Measurements from ENCODE around the gene RASSF7. TPM values are rescaled to one million over a fixed set of nuclear protein-coding genes. Genes with fewer than 3 reads are reported as not detected.
"Not testable (repeated sequence)": the region's sequence is repeated elsewhere in the genome, so short reads cannot be mapped to it uniquely, and the experiment has no call there.

The RASSF7 gene, protein sequence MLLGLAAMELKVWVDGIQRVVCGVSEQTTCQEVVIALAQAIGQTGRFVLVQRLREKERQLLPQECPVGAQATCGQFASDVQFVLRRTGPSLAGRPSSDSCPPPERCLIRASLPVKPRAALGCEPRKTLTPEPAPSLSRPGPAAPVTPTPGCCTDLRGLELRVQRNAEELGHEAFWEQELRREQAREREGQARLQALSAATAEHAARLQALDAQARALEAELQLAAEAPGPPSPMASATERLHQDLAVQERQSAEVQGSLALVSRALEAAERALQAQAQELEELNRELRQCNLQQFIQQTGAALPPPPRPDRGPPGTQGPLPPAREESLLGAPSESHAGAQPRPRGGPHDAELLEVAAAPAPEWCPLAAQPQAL
- total RNA-seq, result 21.3 and 25.2 TPM in 2 replicates

DNA sequence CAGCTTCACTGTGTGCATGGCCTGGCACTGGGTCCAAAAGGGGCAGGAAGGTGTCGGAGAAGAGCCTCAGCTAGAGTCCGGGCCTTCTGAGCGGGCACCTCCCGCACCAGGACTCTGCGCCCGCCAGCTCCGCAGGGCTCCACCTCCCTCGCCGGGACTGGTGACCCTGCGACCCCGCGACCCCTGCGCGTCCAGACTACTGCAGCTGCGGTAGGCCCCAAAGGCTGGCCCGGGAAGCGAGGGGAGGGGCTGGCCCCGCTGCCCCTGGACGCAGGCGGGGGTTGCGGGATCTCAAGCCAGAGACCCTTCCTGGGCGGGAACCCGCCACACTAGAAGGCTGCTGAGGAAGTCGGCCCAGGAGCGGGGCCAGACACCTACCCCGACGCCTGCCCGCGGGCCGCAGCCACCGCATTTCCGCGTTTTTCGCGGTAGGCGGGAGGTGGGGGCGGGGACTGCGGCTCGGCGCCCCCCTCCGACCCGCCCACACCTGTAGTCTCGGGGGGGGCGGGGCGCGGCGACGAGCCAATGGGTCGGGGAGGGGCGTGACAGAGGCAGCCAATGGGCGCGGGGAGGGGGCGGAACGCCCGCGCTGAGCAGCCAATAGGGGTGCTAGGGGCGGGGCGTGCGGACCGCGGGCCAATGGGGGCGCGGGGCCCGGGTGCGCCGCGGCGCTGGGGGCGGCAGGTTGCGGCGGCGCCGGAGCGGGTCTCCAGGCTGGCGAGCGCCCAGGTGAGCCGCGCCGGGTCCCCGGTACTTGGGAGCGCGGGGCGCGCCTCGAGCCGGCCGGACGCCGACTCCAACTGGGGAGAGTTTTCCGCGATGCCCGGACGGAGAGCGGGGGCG, at the start of gene RASSF7, which contains the start of gene LMNTD2:
TSS of gene RASSF7 (plus strand) at position 666 of the 843 bp plus-strand sequence. CDS start 799 bp downstream, outside the sequence.
TSS of gene LMNTD2 (minus strand) at position 434 of the 843 bp plus-strand sequence. CDS start at position 412, 22 bp downstream.
- DNase-seq, result peak; percentile 93

DNA sequence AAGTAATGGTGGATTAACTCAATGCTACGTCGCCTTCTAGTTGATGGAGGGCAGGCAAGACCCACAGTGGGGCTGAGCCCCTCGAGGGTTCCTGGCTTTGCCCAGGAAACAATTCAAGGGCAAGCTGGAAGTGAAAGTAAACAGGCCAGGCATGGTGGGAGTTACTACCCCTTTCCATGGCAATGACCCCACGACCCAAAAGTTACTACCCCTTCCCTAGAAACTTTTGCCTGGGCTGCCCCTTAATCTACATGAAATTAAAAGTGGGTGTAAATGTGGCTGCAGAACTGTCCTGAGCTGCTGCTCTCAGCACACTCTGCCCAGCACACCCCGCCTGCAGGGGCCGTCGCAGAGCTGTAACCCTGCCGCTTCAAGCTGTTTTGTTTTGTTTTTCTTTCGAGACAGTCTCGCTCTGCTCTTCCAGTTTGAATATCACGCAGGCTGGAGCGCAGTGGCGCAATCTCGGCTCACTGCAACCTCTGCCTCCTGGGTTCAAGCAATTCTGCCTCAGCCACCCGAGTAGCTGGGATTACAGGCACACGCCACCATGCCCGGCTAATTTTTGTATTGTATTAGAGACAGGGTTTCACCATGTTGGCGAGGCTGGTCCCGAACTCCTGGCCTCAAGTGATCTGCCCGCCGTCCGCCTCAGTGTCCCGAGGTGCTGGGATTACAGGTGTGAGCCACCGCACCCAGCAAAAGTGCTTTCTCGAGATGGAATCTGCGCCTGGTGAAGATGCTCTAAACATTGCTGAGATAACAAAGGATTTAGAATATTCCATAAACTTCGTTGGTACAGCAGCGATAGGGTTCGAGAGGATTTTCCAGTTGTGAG, 47.8 kb upstream of the RASSF7 start:
- DNase-seq, result no peak

DNA sequence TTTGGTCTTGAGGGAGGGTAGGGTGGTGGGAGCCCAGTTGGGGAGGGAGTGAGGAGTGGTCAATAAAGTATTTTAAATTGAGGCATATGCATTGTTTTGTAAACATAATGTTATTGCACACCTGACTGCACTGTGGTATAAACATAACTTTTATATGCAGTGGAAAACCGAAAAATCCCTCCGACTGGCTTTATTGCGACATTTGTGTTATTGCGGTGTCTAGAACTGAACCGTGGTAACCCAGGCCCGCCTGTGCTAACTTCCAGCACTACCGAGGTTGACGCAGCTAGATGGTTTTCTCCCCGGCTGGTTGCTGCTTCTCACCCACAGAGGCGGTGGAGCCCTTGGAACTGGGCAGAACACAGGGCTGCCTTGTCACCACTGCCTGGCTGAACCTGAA, 46.2 kb upstream of the RASSF7 start:
- DNase-seq, result no peak

DNA sequence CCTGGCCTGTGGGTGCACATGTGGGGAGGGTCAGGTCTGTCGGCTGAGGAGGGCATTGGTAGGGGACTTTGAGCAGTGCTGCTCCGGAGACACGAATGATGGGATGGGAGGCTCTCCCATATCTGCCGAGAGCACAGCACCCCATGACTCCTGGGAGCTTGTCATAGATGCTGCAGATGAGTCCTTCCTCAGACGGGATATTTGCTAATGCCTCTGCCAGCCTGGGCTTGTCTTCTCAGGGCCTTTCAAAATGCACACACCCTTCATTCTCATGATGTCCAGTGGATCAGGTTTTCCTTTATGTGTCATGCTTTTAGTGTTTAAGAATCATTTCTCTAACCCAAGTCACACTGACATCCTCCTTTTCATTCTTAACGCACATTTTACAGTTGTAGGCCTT, 45.6 kb upstream of the RASSF7 start:
- no peak for DNase-seq

DNA sequence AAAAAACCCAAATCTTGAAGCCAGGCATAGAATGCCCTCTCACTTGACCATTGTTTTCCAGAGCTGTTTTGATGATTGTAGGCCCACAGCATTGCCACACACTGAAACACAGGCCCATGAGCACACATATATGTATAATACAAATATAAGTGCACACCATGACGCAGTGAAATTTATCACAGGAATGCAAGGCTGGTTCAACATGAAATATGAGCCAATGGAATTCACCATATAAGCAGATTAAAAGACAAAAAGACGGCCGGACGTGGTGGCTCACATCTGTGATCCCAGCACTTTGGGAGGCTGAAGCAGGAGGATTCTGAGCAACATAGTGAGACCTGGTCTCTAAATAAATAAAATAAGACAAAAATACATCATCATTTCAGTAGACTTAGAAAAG, 44.4 kb upstream of the RASSF7 start:
- no peak for DNase-seq

DNA sequence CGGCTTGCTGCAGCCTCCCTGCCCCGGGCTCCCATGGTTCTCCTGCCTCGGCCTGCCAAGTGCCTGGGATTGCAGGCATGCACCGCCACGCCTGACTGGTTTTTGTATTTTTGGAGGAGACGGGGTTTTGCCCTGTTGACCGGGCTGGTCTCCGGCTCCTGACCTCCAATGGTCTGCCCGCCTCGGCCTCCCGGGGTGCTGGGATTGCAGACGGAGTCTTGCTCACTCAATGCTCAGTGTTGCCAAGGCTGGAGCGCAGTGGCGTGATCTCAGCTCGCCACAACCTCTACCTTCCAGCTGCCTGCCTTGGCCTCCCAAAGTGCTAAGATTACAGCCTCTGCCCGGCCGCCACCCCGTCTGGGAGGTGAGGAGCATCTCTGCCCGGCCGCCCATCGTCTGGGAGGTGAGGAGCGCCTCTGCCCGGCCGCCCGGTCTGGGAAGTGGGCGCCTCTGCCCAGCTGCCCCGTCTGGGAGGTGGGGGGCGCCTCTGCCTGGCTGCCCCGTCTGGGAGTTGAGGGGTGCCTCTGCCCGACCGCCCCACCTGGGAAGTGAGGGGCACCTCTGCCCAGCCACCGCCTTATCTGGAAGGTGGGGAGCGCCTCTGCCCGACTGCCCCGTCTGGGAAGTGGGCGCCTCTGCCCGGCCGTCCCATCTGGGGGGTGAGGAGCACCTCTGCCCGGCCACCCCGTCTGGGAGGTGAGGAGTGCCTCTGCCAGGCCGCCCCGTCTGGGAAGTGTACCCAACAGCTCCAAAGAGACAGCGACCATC, 43.7 kb upstream of the RASSF7 start:
- DNase-seq, result not testable (repeated sequence)

DNA sequence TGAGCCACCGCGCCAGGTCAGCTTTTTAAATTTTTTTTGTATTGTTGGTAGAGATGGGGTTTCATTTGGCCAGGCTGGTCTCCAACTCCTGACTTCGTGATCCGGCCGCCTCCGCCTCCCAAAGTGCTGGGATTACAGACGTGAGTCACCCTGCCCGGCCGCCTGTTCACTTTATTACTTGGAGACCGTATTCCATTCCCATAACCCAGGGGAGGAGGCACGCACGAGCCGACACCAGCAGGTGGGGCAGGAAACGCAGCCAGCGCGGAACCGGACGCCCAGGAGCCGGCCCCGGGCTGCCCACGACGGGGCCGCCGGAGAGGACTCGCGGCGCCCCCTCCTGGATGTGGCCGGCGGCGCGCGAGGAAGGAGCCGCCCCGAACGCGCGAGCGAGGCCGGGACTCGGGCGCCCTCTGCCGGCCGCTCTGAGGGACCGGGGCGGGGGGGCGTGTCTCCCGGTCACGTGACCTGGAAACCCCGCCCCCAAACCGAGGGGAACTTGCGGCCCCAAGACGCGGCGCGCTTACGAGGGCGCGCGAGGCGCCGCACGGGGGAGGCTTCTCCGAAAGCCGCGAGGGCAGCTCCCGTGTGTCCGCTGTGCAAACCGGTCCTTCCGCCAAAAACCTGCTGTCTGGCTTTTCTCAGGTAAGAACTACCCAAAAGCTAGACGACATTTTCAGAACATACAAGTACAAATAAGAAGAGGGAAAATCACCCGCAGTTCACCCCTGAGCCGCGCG, 42.1 kb upstream of the RASSF7 start:
- peak; percentile 98 for DNase-seq

DNA sequence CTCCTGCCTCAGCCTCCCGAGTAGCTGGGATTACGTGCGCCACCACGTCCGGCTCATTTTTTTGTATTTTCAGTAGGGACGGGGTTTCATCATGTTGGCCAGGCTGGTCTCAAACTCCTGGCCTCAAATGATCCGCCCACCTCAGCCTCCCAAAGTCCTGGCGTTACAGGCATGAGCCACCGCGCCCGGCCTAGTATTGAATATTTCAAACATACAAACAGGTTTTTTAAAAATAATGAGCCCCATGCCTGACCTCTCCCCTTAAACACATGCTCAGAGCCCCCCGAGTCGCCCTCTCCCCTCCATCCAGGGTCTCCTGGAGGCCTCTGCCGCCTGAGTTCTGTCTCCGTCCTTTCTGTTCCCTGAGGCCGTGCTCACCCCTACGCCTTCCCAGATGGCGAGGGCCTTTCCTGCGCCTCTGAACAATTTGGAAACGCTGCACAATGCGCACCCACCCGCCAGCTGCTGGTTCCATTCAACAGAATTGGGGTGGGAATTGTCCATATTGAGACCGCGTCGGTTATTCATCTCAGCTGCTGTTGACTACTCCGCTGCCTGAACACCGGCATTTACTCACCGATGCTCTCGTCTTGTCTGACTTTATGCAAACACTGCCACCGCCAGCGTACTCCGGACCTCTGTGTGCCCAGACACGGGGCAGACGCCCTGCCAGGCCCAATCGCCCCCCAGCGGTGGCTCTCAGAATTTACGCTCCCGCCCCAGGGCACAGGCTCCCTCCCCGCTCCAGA, 40.2 kb upstream of the RASSF7 start:
- DNase-seq, result no peak

DNA sequence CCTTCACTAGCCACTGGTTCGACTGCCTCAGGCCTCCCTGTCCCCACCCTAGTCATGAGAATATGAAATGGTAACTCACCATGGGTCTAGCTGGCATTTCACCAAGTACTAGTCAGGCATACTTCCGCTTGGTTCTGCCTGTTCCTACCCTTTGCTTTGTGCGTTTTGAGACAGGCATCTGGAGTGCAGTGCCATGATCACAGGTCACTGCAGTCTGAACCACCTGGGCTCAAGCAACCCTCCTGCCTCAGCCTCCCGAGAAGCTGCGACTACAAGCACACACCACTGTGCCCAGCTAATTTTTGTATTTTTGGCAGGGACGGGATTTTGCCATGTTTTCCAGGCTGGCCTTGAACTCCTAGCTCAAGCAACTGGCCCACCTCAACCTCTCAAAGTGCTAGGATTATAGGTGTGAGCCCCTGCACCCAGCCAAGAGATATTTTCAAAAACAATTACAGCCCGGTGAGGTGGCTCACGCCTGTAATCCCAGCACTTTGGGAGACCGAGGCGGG, 39.5 kb upstream of the RASSF7 start:
- DNase-seq, result no peak

DNA sequence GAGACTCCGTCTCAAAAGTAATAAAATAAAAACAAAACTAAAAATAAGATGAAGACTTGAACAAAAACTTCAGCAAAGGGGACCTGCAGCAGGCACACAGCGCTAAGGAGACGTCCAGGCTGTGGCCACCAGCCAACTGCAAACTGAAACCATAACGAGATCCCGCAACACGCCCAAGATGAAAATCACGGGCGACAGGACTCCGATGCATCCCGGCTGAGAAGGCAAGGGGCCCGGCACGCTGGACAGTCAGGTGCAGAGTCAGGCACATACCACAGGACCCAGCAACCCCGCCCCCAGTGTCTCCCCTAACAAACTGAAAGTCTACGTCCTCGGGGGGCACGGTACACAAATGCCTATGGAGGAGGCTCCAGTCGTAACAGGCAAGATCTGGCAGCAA, 34.6 kb upstream of the RASSF7 start:
- DNase-seq, result no peak

DNA sequence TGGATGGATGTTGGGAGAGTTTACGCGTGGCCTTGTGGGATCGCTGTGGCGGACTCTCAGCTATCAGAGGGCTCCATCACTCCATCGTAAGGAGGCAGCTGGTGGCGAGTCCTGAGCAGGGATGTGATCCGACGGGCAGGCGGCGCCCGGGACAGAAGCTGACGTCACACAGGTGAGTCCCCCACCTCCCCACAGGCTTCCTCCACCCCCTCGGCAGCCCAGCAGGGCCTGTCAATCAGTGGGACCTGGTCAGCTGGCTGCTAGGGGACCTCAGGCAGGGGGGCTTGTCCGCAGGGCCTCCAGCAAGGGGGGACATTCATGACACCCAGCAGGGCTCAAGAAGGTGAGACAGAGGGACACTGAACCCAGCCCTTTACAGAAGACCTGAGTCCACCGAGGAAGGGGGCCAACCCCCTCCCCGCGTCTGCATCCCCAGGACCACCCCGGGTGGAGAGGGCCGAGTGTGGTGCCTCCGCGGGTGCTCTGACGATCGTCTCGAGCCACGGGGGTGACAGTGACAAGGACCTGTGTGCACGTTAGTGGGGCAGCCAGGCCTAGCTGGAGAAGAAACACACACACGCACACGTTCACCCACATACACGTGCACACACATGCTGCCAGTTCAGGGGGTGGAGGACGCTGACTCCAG, 32.5 kb upstream of the RASSF7 start:
- DNase-seq, result no peak

DNA sequence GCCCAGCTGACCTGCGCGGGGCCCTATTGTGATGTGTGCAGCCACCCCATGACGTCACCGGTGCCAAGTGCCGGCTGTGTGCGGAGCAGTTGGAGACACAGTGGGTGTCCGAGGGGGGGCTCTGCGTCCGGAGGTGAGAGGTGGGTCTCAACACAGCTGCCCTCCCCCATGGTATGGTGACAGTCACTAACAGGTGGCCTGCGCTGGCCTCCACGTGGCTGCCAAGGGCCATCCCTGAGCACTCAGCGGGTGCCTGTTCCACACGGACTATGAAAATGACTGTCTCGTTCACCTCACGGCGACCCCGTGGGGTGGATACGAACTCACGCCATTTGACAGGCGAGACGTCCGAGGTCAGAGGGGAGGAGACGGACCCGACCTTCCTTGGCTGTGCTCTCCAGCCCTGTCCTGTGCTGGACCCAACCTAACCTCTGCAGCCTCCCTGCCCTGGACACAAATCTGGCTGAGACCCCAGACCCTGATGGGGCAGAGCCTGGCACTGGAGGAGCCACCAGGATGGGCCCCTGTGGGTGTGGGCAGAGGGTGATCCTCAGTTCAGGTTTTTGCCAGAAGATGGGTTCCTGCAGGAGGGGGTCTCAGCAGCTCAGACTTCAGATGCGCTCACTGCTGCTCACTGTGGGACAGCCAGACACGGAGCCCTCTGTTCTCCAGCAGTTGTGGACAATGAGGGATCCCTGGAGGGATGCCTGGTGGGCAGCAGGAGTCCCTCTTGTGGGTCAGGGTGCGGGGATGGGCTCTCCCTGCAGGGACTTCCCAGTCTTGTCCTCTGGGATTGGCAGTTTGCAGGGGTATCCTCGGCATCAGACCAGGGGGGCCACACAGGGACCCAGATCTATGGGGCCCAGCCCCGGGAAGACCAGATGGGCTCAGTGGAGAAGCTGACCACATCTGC, 31.7 kb upstream of the RASSF7 start:
- no peak for DNase-seq

DNA sequence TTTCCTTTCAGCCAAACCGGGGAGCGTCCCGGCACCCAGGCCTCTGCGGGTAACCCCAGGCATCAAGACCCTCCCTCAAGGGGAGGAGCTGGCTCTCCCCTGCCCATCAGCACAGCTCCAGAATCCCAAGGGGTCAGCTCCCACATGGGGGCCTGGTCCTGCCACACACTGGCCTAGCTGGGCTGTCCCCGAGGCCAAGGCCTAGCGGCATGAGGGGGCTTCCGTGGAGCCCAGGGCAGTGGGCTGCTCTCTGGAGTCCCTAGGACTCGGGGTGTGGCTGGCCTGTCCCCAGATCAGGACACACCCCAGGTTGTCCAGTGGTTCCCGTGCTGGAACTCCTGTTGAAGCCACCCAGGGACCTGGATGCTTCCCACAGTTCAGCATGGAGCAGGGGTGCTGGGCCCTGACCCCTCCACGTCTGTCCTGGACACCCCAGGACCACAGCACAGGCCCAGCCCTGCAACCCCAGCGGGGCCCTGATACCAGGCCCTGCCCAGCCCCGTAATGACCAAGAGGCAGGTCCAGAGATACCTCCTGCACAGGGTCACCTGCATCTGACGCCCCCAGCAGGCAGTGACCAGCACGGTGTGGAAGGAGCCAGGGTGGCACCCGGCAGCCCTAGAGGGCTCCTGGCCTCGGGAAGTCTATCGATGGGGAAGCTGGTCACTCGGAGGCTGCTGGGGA, 30.9 kb upstream of the RASSF7 start:
- no peak for DNase-seq

DNA sequence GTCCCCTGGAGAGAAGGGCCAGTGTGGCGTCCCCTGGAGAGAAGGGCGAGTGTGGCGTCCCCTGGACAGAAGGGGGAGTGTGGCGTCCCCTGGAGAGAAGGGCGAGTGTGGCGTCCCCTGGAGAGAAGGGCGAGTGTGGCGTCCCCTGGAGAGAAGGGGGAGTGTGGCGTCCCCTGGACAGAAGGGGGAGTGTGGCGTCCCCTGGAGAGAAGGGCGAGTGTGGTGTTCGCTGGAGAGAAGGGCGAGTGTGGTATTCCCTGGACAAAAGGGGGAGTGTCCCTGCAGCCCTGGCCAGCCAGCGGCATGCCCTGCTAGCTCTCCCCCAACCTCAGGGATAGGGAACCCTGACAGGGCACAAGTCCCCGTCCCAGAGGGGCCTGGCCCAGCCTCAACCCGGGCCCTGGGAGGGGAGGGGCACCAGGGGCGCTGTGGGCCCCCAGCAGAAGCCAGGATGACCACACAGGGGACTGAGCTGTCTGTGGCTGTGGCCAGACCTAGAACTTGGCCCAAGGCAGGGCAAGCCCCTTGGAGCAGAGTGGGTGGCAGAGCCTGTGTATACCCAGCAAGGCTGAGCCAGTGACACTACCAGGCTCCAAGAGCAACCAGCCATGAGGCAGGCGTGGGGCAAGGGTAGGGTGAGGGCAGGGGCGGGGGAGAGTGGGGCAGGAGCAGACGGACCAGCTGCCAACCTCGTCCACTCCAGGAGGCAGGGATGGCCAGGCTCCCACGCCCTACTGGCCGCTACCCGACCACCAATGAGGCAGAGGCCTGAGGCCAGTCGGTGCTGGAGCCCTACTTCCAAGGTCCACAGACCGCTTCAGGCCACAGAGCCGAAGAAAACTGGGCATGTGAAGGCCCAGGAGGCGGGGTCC, 29.6 kb upstream of the RASSF7 start:
- no peak for DNase-seq

DNA sequence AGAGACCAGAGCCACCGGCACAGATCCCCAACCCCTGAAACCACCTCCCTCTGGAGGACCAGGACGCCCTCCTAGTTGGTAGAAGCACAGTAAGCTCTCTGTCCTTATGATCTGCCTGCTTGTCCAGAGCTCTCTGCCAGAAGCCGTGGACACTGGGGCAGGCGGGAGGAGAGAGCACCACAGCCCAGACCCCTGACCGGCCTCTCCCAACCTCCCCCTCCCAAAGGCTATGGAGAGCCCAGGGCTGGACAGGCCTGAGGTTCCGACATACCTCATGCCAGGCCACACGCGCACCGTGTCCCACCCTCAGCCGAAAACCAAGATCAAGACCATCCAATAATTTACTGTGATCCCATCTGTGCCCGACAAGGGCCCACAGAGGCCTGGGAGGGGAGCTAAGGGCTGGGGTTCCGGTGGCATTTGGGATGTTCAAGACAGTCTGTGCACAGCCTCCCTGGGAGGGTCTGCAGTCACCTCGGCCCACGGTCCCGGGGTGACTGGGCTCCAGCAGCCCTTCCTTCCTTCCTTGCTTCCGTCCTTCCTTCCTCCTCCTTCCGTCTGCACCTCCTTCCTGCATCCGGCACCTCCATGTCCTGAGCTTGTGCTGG, 28.7 kb upstream of the RASSF7 start:
- no peak for DNase-seq

DNA sequence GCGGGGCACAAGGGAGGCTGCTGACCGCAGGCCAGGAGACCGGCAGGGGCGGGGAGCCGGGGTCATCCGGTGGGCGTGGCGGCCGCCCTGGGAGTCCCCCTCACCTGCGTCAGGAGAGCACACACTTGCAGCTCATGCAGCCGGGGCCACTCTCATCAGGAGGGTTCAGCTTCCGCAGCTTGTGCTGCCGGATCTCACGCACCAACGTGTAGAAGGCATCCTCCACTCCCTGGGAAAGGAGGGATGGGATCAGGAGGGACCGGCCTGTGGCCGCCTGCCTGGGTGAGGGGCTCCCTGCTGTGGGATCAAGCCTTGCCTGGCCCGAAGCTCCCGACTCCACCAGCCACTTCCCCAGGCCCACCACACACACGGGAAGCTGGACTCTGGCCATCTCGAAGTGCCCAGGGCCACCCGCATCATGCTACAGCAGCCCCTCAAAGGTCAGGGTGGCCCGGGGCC, 28.2 kb upstream of the RASSF7 start:
- DNase-seq, result no peak

All from dermis blood vessel endothelial cell (primary cell).